HG03575 (cell line): Measurements from ENCODE around the gene BCKDHB.

Source experiments
- ATAC-seq: cut with Tn5 transposase; IDR thresholded peaks from one replicate; pipeline ENCODE4 v1.9.1; 2021; ENCODE audit not compliant: unreplicated experiment, insufficient number of reproducible peaks, low FRiP score; ENCODE audit errors: extremely low read depth

Gene BCKDHB

GRCh38 chr6:80145509-80145908, 39.0 kb downstream of the BCKDHB start:
- ATAC-seq: no peak

DNA sequence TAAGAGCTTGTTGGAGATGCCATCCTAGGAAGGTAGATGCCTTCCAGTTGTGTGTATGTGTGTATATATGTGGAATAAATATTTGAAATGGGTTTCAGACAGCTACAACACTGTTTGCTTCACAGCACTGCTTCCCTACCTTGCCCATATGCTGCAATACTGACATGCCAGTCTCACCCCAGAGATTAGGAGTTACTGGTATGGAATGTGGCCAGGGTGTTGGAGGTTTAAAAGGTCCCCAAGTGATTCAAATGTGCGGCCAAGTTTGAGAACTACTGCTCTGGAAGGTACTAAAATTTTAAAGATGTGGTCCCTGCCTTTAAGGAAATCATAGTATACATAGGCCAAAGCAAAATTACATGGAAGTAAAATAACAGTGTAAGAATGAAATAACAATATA, 39.5 kb downstream of the BCKDHB start:
- no peak for ATAC-seq

DNA sequence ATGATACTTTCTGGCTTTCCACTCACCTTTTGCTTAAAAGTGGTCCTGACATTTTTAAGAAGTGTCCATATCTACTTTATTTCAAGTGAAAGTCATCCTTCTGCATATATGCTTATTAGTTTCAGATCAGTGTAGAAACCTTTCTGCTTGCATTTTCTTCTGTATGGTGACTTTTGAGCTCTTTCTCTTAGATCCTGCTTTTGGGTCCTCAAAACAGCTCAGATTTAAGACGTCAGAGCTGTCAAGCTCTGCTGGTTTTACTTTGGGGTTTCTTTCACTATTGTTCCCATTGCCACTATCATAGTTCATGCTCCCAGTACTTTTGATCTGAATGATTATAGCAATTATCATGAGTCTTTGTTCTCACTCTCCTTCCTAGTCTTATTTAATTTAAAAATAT, 41.7 kb downstream of the BCKDHB start:
- ATAC-seq: no peak

DNA sequence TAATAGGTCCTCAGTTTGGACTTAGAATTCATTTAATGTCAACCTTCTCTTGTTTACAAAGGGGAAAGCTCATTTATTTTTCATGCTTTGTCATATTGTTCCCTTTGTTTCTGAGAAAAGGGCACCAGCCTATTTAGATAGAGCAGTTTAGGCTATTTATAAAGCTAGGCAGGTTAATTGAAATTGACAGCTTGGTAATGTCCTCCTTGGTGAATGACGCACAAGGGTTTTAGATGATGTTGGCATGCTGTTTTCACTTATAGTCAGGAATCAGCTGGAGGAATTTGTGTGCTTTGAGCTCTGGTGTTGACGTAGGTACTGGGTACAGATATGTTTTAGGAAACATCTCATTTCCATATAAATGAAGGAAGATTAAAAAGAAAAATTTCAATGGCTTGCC, 45.2 kb downstream of the BCKDHB start:
- no peak for ATAC-seq

DNA sequence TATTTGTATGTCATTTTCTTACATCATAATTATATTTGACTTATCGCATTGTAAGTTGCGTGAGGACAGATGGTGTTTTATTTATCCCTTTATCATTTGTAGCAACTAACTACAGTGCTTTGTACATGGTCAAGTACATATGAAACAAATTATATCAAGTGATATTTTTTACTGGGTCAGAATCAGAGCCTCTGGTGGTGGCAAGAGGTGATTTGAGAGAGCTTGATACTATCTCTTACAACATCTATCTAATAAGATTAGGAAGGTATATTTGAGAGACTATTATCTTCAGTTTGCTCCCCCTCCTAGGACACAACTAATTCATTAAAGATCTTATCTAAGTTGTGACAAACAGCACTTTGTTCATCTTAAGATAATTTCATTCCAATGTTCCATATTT, 47.7 kb downstream of the BCKDHB start:
- no peak for ATAC-seq

DNA sequence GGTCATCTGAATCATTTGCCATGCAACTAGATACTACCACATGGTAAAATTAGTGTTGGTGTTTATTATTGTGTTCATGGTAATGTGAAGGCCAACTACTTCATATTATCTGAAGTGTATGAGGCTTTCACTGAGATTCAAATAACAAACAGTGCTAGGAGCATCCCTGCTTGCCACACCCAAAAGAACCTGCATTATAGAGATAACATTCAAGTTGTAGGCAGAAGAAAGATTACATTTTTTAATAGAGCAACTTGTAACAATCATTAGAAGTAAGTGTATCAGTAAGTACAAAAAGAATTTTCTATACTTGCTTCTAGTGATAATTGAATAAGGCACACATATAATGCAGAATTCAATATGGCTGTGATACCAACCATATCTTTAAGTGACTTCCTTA, 49.8 kb downstream of the BCKDHB start:
- ATAC-seq: no peak

DNA sequence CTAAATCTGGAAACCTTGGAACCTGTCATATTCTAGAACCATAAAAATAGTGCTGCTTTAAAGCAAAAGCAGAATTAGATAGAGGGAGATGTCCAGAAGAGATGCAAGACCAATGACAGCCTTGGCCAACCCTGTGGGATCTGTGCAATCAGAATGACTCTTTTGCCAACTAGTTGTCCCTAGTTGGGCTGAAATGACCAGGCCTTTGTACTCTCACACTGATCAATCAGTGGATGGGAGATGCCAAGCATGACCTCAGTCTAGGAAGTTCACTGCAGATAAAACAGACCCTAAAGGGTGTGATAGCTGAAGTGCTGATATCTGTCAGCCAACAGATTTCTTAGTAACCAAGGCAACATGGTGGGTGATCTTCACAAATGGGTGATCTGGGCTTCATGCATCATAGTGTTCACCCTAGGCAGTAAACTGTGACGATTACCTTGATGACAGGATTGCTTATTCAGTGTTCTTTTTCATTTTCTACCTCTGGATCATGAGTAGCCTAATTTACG, 52.1 kb downstream of the BCKDHB start:
- ATAC-seq: no peak

DNA sequence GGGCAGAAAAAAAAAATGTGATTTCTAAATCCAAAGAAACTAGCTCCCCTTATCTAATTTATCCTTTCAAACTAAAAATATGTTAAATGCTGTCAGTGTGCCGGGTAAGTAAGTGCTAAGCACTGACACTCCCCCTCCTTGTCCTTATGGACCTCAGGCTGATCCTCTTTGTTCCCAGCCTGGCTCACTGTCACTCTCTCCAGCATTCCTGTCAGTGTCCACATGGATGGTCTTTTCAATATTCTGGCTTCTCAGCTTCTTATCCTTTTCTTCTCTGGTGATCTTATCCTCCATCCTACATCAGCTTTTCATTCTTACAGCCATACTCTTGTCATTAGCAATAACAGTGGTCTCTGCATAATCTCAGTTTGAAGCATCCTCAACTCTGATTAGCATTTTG, 55.0 kb downstream of the BCKDHB start:
- no peak for ATAC-seq

- no peak for ATAC-seq
Measured at GRCh38 chr6:80163754-80164187, 57.3 kb downstream of the BCKDHB start.

- ATAC-seq: peak; percentile 96
Measured at GRCh38 chr6:80165143-80165542, 58.7 kb downstream of the BCKDHB start.

GRCh38 chr6:80165819-80166218, 59.3 kb downstream of the BCKDHB start:
- no peak for ATAC-seq

- ATAC-seq: no peak
Measured at GRCh38 chr6:80170433-80170832, 64.0 kb downstream of the BCKDHB start.

- no peak for ATAC-seq
Measured at GRCh38 chr6:80173411-80173810, 66.9 kb downstream of the BCKDHB start.

DNA sequence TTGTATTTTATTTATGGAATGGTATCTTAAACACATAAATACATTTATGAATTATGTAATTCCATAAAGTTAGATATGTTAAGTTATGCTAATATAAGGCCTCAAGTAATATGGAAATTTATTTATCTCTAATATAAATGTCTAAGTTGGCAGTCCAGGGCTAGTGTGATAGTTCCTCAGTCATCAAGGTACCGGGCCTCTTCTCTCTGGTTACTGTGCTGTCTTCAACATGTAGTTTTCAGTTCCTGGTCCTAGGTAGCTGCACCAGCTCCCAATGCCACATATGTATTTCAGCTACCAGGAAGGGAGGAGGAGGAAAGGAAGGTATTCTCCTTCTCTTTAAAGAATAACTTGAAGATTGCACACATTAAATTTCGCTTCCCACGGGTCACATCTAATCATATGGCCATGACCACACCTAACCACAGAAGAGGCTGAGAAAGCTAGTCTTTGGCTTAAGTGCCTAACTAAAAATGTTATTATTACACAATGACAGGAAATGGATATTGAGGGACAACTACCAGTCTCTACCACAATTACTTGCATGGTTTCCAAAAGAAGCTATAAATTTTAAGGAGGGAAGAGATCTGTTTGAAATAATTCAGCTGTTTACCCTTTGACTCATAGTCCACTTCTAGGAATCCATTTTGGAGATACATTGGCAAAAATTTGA, 68.6 kb downstream of the BCKDHB start:
- ATAC-seq: no peak

- ATAC-seq: no peak
Measured at GRCh38 chr6:80179695-80180094, 73.2 kb downstream of the BCKDHB start.

GRCh38 chr6:80181352-80182081, 75.0 kb downstream of the BCKDHB start:
- ATAC-seq: no peak

DNA sequence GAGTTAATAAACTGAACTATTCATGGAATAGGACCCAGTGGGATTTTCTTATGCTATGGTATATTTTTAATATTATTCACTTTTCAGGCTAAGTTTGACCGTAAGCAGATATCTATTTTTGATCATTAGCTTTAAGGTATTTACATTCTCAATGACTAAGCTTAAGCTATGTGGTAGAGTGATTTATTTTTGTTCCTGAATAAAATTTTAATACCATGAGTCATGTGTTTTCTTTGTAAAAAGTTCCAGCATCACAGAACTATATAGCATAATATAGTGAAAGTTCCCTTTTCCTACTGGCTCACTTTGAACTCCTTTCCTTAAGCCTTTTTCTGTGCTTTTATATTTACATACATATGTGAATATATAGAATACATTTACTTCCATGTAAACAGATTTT, 75.8 kb downstream of the BCKDHB start:
- no peak for ATAC-seq

DNA sequence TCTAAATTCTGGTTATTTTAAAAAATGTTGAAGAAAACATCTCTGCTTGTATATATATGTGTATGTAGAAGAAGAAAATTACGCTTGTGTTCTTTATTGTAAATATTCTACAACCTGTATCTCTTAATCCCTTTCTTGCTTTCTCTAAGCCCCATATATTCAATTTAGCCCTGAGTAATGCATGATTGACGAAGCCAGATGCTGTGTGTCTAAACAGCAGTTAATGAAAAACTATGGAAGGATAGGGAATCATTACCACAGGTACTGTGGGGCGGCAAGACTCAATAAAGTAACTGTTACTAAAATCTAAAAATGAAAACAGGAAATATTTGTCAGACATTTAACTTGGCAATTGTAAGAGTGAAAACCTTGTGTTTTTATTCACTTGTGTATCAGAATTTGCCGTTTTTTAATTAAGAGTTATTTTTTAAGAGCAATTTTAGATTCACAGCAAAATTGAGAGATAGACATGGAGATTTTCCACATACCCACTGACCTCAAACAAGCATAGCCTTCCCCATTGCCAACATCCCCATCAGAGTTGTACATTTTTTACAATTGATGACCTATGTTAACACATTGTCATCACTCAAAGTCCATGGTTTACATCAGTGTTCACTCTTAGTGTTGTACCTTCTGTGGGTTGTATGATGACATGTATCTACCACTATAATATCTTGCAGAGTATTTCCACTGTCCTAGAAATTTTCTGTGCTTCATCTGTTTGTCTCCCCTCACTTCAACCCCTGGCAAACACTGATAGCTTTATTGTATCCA, 76.7 kb downstream of the BCKDHB start:
- no peak for ATAC-seq

- no peak for ATAC-seq
Measured at GRCh38 chr6:80185492-80185891, 79.0 kb downstream of the BCKDHB start.

- ATAC-seq: no peak
Measured at GRCh38 chr6:80186082-80186481, 79.6 kb downstream of the BCKDHB start.
